Mesenchymal stem cell (in vitro differentiated cells and primary cell): Measurements from ENCODE around the gene NXPH2.

Experiments used
- DNase-seq: peaks from one replicate; pipeline ENCODE4 v3.0.0-alpha.2; 2013
- H2AFZ ChIP-seq: one replicate; pipeline ENCODE4 v1.6.1; 2013; ENCODE audit warnings: low read depth, mild to moderate bottlenecking, control low read depth, inconsistent platforms, low read length, moderate library complexity
- H2AK5ac ChIP-seq: 2 replicates; pipeline ENCODE4 v1.6.1; 2013; ENCODE audit warnings: low read length, moderate library complexity, mild to moderate bottlenecking, inconsistent platforms; ENCODE audit not compliant: severe bottlenecking
- H2BK120ac ChIP-seq: one replicate; pipeline ENCODE4 v1.6.1; 2013; ENCODE audit warnings: low read depth, mild to moderate bottlenecking, inconsistent platforms, low read length, moderate library complexity
- H2BK12ac ChIP-seq, 2 experiments: one replicate each; pipeline ENCODE4 v1.6.1; 2013; ENCODE audit warnings: inconsistent platforms in 2 of 2, low read length in 2 of 2, mild to moderate bottlenecking in 2 of 2, moderate library complexity in 2 of 2, control low read depth in 1 of 2
- H2BK15ac ChIP-seq: one replicate; pipeline ENCODE4 v1.6.1; 2013; ENCODE audit warnings: mild to moderate bottlenecking, low read depth, inconsistent platforms; ENCODE audit not compliant: poor library complexity, severe bottlenecking
- H2BK5ac ChIP-seq: 2 replicates; pipeline ENCODE4 v1.6.1; 2013; ENCODE audit warnings: low read depth, mild to moderate bottlenecking, low read length, control low read depth, inconsistent platforms; ENCODE audit not compliant: poor library complexity, severe bottlenecking
- H3K14ac ChIP-seq, 2 experiments: one replicate each; pipeline ENCODE4 v1.6.1; 2013; ENCODE audit warnings: inconsistent platforms in 2 of 2, low read length in 2 of 2, control low read depth in 1 of 2, mild to moderate bottlenecking in 1 of 2, moderate library complexity in 1 of 2
- H3K18ac ChIP-seq, 2 experiments: one replicate each; pipeline ENCODE4 v1.6.1; 2013; ENCODE audit warnings: inconsistent platforms in 2 of 2, low read length in 2 of 2, control low read depth in 1 of 2, low read depth in 1 of 2, mild to moderate bottlenecking in 1 of 2
- H3K23ac ChIP-seq, 2 experiments: one replicate each; pipeline ENCODE4 v1.6.1; 2013; ENCODE audit warnings: inconsistent platforms in 2 of 2, low read length in 2 of 2, mild to moderate bottlenecking in 2 of 2, moderate library complexity in 2 of 2, control low read depth in 1 of 2
- H3K27ac ChIP-seq: 2 replicates; pipeline ENCODE4 v1.5.1; 2013; ENCODE audit warnings: mild to moderate bottlenecking, moderate library complexity, low read length, control low read depth, inconsistent platforms; ENCODE audit not compliant: poor library complexity, severe bottlenecking
- H3K27me3 ChIP-seq, 2 experiments: 2 replicates each; pipeline versions ENCODE4 v1.6.1 to v1.7.0; 2013; ENCODE audit warnings: low read length in 2 of 2, mild to moderate bottlenecking in 2 of 2, moderate library complexity in 2 of 2, control low read depth in 1 of 2, inconsistent platforms in 1 of 2; ENCODE audit not compliant: control insufficient read depth in 1 of 2, insufficient read depth in 1 of 2
- H3K36me3 ChIP-seq, 2 experiments: 2 replicates each; pipeline versions ENCODE4 v1.6.1 to v1.7.0; 2013; ENCODE audit warnings: low read length in 2 of 2, control low read depth in 1 of 2, inconsistent platforms in 1 of 2, low read depth in 1 of 2, mild to moderate bottlenecking in 1 of 2; ENCODE audit not compliant: insufficient read depth in 2 of 2, control insufficient read depth in 1 of 2
- H3K4ac ChIP-seq, 2 experiments: one replicate each; pipeline ENCODE4 v1.6.1; 2013; ENCODE audit warnings: inconsistent platforms in 2 of 2, low read length in 2 of 2, mild to moderate bottlenecking in 2 of 2, moderate library complexity in 2 of 2, control low read depth in 1 of 2, low read depth in 1 of 2
- H3K4me1 ChIP-seq: 2 replicates; pipeline ENCODE4 v1.6.1; 2013; ENCODE audit warnings: low read depth, low read length, control low read depth; ENCODE audit not compliant: control insufficient read depth, insufficient read depth
- H3K4me2 ChIP-seq: 2 replicates; pipeline ENCODE4 v1.6.1; 2013; ENCODE audit warnings: low read length, mild to moderate bottlenecking, inconsistent platforms; ENCODE audit not compliant: poor library complexity, severe bottlenecking
- H3K4me3 ChIP-seq, 2 experiments: 2 replicates each; pipeline versions ENCODE4 v1.5.1 to v1.7.0; 2013; ENCODE audit warnings: low read length in 2 of 2, mild to moderate bottlenecking in 2 of 2, control low read depth in 1 of 2, low read depth in 1 of 2; ENCODE audit not compliant: insufficient read depth in 1 of 2
- H3K79me1 ChIP-seq: replicated peaks from 2 replicates; pipeline ENCODE4 v1.6.1; 2013; ENCODE audit warnings: mild to moderate bottlenecking, control low read depth, low read length, inconsistent platforms; ENCODE audit not compliant: poor library complexity, severe bottlenecking
- H3K9ac ChIP-seq: 2 replicates; pipeline ENCODE4 v1.7.0; 2013; ENCODE audit warnings: mild to moderate bottlenecking, low read length, moderate library complexity
- H3K9me3 ChIP-seq: 2 replicates; pipeline ENCODE4 v1.7.0; 2013; ENCODE audit warnings: mild to moderate bottlenecking, low read length; ENCODE audit not compliant: control insufficient read depth
- H4K8ac ChIP-seq: one replicate; pipeline ENCODE4 v1.6.1; 2013; ENCODE audit warnings: inconsistent platforms, mild to moderate bottlenecking, low read length, moderate library complexity
- H4K91ac ChIP-seq: one replicate; pipeline ENCODE4 v1.6.1; 2013; ENCODE audit warnings: mild to moderate bottlenecking, low read length, inconsistent platforms
- WGBS: methylation state at CpG from one replicate; pipeline ENCODE4 v1.1.7; 2013; ENCODE audit warnings: mixed read lengths; 5-methylcytosine and 5-hydroxymethylcytosine counted together

The NXPH2 gene

DNA sequence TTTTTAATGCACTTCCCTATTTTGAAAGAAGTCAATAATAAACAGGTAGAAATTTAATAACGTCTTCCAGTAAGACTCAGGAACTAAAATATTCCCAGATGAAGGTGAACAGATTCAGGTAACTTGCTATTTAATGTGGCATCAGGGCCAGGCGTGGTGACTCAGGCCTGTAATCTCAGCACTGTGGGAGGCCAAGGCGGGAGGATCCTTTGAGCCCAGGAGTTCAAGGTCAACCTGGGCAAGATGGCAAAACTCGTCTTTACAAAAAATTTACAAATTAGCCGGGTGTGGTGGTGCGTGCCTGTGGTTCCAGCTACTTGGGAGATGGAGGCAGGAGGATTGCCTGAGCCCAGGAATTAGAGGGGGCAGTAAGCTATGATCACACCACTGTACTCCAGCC, 81.8 kb downstream of the NXPH2 start:
- Histone ChIP-seq H2BK120ac (no peak overlapping the region), H3K14ac (no peak overlapping the region), H3K18ac (peak overlapping the region in 1 of 2 experiments; percentile 48), H2AFZ (no peak overlapping the region), H2BK5ac (no peak overlapping the region), H3K4me3 (no peak overlapping the region), H3K9me3 (no peaks in the 10 kb centered on the region), H4K8ac (no peak overlapping the region), H3K23ac (no peak overlapping the region), H3K4me1 (no peaks in the 10 kb centered on the region), H3K36me3 (no peaks in the 10 kb centered on the region), H2AK5ac (no peak overlapping the region), H3K4ac (no peak overlapping the region), H3K27me3 (no peaks in the 10 kb centered on the region), H3K79me1 (no peaks in the 10 kb centered on the region), H2BK12ac (no peak overlapping the region), H3K9ac (no peak overlapping the region), H2BK15ac (no peak overlapping the region), H4K91ac (no peak overlapping the region), H3K27ac (no peak overlapping the region), H3K4me2 (no peak overlapping the region)
- no peak for DNase-seq
- WGBS: 82% methylated on average over 6 of the region's 6 CpGs

DNA sequence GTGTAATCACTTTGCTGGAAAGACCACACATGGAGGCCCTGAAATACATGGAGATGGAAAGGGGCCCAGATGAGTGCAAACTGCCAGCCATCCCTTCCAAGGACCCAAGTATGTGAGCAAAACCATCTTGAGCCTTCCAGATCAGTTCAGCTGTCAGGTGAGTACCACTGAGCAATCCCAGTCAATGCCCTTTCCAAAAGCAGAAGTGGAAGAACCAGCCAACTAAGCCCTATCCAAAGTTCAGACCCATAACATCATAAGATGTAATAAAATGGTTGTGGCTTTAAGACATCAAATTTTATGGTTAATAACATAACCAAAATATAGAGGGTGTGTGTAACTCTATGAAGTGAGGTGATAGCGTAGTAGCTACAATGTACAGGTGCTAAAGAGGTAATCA, 88.5 kb downstream of the NXPH2 start:
- no peak overlapping the region for H3K4ac ChIP-seq
- no peak overlapping the region for H3K14ac ChIP-seq
- no peak overlapping the region for H2AK5ac ChIP-seq
- DNase-seq: no peak
- no peak overlapping the region for H3K4me3 ChIP-seq
- H2BK15ac ChIP-seq: no peak overlapping the region
- H2BK12ac ChIP-seq: no peak overlapping the region
- H2AFZ ChIP-seq: no peak overlapping the region
- no peak overlapping the region for H3K9ac ChIP-seq
- 95% methylated on average over 1 of the region's 1 CpG for WGBS
- no peak overlapping the region for H2BK5ac ChIP-seq
- H3K36me3 ChIP-seq: no peaks in the 10 kb centered on the region
- H3K27me3 ChIP-seq: no peaks in the 10 kb centered on the region
- no peak overlapping the region for H3K4me2 ChIP-seq
- H3K4me1 ChIP-seq: no peaks in the 10 kb centered on the region
- no peaks in the 10 kb centered on the region for H3K9me3 ChIP-seq
- H3K18ac ChIP-seq: peak overlapping the region in 1 of 2 experiments; percentile 48
- no peak overlapping the region for H3K23ac ChIP-seq
- H4K91ac ChIP-seq: peak overlapping the region; percentile 39
- H4K8ac ChIP-seq: no peak overlapping the region
- no peak overlapping the region for H3K27ac ChIP-seq
- H2BK120ac ChIP-seq: no peak overlapping the region
- H3K79me1 ChIP-seq: no peaks in the 10 kb centered on the region

DNA sequence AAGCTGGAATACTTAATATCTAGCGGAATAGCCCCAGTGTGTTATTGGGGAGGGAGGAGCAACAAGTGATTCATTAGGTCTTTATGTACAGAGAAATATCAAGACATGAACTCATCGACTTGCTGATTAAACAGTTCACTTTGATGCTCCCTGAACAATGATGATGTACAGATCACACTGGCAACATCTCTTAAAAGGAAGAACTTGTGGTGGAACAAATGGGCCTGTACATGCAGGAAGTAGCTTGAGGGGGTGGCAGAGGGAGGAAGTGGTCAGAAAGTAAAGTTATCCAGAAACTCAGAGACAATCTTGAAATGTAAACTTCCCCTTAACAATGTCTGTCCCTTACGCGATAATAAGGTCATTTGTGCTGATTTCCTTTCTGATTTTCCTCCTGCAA, 90.5 kb downstream of the NXPH2 start:
- Histone ChIP-seq H3K9ac (no peak overlapping the region), H4K91ac (no peak overlapping the region), H3K4me1 (no peaks in the 10 kb centered on the region), H3K23ac (no peak overlapping the region), H3K27me3 (no peaks in the 10 kb centered on the region), H2AK5ac (no peak overlapping the region), H2BK120ac (no peak overlapping the region), H3K14ac (no peak overlapping the region), H2BK5ac (no peak overlapping the region), H4K8ac (no peak overlapping the region), H2BK12ac (no peak overlapping the region), H3K9me3 (no peaks in the 10 kb centered on the region), H3K4me3 (no peak overlapping the region), H2BK15ac (no peak overlapping the region), H3K4ac (no peak overlapping the region), H3K4me2 (no peak overlapping the region), H3K27ac (no peak overlapping the region), H3K18ac (peak overlapping the region in 1 of 2 experiments; percentile 28), H2AFZ (no peak overlapping the region), H3K36me3 (no peaks in the 10 kb centered on the region), H3K79me1 (no peaks in the 10 kb centered on the region)
- 35% methylated on average over 4 of the region's 4 CpGs for WGBS
- DNase-seq: peak; percentile 9

DNA sequence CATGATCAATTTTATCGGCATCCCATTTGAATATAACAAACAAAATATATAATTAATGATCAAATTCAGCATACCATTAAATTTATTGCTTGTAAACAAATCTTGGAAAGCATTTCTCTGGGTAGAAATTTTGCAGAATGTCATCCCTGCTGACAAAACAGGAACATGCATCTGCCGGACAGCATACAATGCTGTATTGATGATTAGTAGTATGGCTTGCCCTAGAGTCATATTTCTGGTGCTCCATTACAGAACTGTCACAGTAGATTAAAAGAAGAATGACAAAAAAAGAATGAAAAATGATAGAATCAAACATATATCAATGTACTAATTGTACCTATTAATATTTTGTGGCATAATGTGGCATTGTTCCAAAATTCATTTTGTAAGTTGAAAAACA, 98.0 kb downstream of the NXPH2 start:
- Histone ChIP-seq H3K9me3 (no peaks in the 10 kb centered on the region), H3K4me2 (no peak overlapping the region), H2AK5ac (no peak overlapping the region), H2BK5ac (no peak overlapping the region), H3K27ac (no peak overlapping the region), H2BK120ac (no peak overlapping the region), H3K4ac (no peak overlapping the region), H3K4me3 (no peak overlapping the region), H3K23ac (no peak overlapping the region), H3K9ac (no peak overlapping the region), H4K91ac (no peak overlapping the region), H3K27me3 (no peaks in the 10 kb centered on the region), H3K36me3 (no peaks in the 10 kb centered on the region), H3K4me1 (no peaks in the 10 kb centered on the region), H2BK12ac (no peak overlapping the region), H2BK15ac (no peak overlapping the region), H4K8ac (no peak overlapping the region), H3K79me1 (no peaks in the 10 kb centered on the region), H3K18ac (no peak overlapping the region), H2AFZ (no peak overlapping the region), H3K14ac (no peak overlapping the region)
- DNase-seq: no peak
- 88% methylated on average over 2 of the region's 2 CpGs for WGBS
